Activated B cell treated with CpG ODN at 0.5 μM for 24 hours (primary cell): ENCODE data around the gene GNG13. TPM values are rescaled to one million over a fixed set of nuclear protein-coding genes. Genes with fewer than 3 reads are reported as not detected.

Experiments
- ATAC-seq: fragments of 200-7000 bp; cut with Tn5 transposase; one replicate; pipeline ENCODE4 v1.10.0; 2021; ENCODE audit warnings: low read depth, mild to moderate bottlenecking, moderate library complexity
- CTCF ChIA-PET: fragments of 350-600 bp; sonication (Branson Sonifier 250); formaldehyde crosslinking; loops from one replicate; lab custom pipeline; 2021; ENCODE audit warnings: antibody characterized with exemption; lab: Charles Lee
- POLR2A ChIA-PET: fragments of 350-600 bp; sonication (Branson Sonifier 250); formaldehyde crosslinking; loops from one replicate; lab custom pipeline; 2021; ENCODE audit warnings: antibody characterized with exemption; lab: Charles Lee
- DNase-seq: peaks from one replicate; pipeline ENCODE4 v3.0.0; 2022
- H3K27ac Mint-ChIP-seq: one replicate; pipeline ENCODE4 v1.8.0; 2020; ENCODE audit warnings: mixed read lengths
- H3K27me3 Mint-ChIP-seq: one replicate; pipeline ENCODE4 v1.8.0; 2021; ENCODE audit warnings: mixed read lengths
- H3K36me3 Mint-ChIP-seq: one replicate; pipeline ENCODE4 v1.8.0; 2021; ENCODE audit warnings: low read depth, mixed read lengths
- H3K4me1 Mint-ChIP-seq: one replicate; pipeline ENCODE4 v1.8.0; 2021; ENCODE audit warnings: mixed read lengths
- H3K4me3 Mint-ChIP-seq: one replicate; pipeline ENCODE4 v1.8.0; 2020; ENCODE audit warnings: mild to moderate bottlenecking, mixed read lengths
- H3K9me3 Mint-ChIP-seq: one replicate; pipeline ENCODE4 v1.8.0; 2020; ENCODE audit warnings: mixed read lengths
- CTCF ChIP-seq: fragments of 200-600 bp; IDR thresholded peaks from one replicate; pipeline ENCODE4 v1.8.0; 2022; ENCODE audit warnings: antibody characterized with exemption, mild to moderate bottlenecking
- intact Hi-C: fragments of 100-400 bp; cut with micrococcal nuclease; formaldehyde crosslinking; loops from one replicate; pipeline ENCODE4 v1.15.1; 2024
- total RNA-seq: library from RNA; stranded (reverse); gene quantifications from 2 replicates; pipeline ENCODE4 v1.2.3, GENCODE V29; 2022

The GNG13 gene
- total RNA-seq, 1 donor from 2014 or later = not detected

GRCh38 chr16:752007-752312, 48.6 kb downstream of the GNG13 start:
- intact Hi-C loops = no loop called here
- Mint-ChIP-seq H3K27me3 (peaks cover 3% of the 10 kb centered on the region), H3K9me3 (no peaks in the 10 kb centered on the region), H3K4me3 (no peak overlapping the region), H3K4me1 (peaks cover 6% of the 10 kb centered on the region), H3K36me3 (no peaks in the 10 kb centered on the region), H3K27ac (no peak overlapping the region)
- DNase-seq (no peak), ATAC-seq (no peak)
- ChIA-PET POLR2A (no interaction called here), CTCF (no interaction called here)
- TF ChIP-seq CTCF = no peak

- ATAC-seq = no peak
- H3K9me3 Mint-ChIP-seq = no peaks in the 10 kb centered on the region
- H3K4me1 Mint-ChIP-seq = peaks cover 6% of the 10 kb centered on the region
- no peak for DNase-seq
- ChIA-PET POLR2A (no interaction called here), CTCF (no interaction called here)
- H3K27me3 Mint-ChIP-seq = peaks cover 2% of the 10 kb centered on the region
- no peak for TF ChIP-seq CTCF
- H3K4me3 Mint-ChIP-seq = no peak overlapping the region
- intact Hi-C loops = no loop called here
- H3K36me3 Mint-ChIP-seq = no peaks in the 10 kb centered on the region
- no peak overlapping the region for H3K27ac Mint-ChIP-seq
Measured at GRCh38 chr16:751152-752006, 49.2 kb downstream of the GNG13 start.

GRCh38 chr16:750485-750884, 50.0 kb downstream of the GNG13 start:
- ATAC-seq (no peak), DNase-seq (no peak)
- ChIA-PET CTCF (no interaction called here), POLR2A (no interaction called here)
- no peak for TF ChIP-seq CTCF
- H3K4me1 Mint-ChIP-seq = peaks cover 6% of the 10 kb centered on the region
- H3K9me3 Mint-ChIP-seq = no peaks in the 10 kb centered on the region
- intact Hi-C loops = no loop called here
- no peak overlapping the region for H3K4me3 Mint-ChIP-seq
- H3K36me3 Mint-ChIP-seq = no peaks in the 10 kb centered on the region
- no peak overlapping the region for H3K27ac Mint-ChIP-seq
- H3K27me3 Mint-ChIP-seq = no peaks in the 10 kb centered on the region

GRCh38 chr16:749010-749409, 51.5 kb downstream of the GNG13 start:
- Mint-ChIP-seq H3K27me3 (no peaks in the 10 kb centered on the region), H3K27ac (no peak overlapping the region), H3K9me3 (no peaks in the 10 kb centered on the region), H3K4me1 (no peaks in the 10 kb centered on the region), H3K4me3 (no peak overlapping the region), H3K36me3 (no peaks in the 10 kb centered on the region)
- intact Hi-C loops = no loop called here
- ATAC-seq (no peak), DNase-seq (no peak)
- TF ChIP-seq CTCF = no peak
- ChIA-PET CTCF (no interaction called here), POLR2A (no interaction called here)

Other genes with a start within 250 kb of the GNG13 start
- gene PRR35, start 240.3 kb downstream of the GNG13 start, total RNA-seq = not detected in 2 replicates
- gene NHLRC4, start 233.7 kb downstream of the GNG13 start, total RNA-seq = 0.83 and 1.0 TPM in 2 replicates
- gene PIGQ, start 230.8 kb downstream of the GNG13 start, total RNA-seq = 46.7 and 53.1 TPM in 2 replicates
- 10.5 and 13.1 TPM in 2 replicates for gene RAB40C, start 210.7 kb downstream of the GNG13 start, total RNA-seq
- gene WFIKKN1, start 169.7 kb downstream of the GNG13 start, total RNA-seq = 0.42 and 0.47 TPM in 2 replicates
- 48.7 and 49.9 TPM in 2 replicates for gene METTL26, start 164.4 kb downstream of the GNG13 start, total RNA-seq
- 29.4 and 38.9 TPM in 2 replicates for gene MCRIP2, start 158.9 kb downstream of the GNG13 start, total RNA-seq
- gene WDR90, start 151.4 kb downstream of the GNG13 start, total RNA-seq = 24.8 and 33.7 TPM in 2 replicates
- 141 and 170 TPM in 2 replicates for gene RHOT2, start 132.6 kb downstream of the GNG13 start, total RNA-seq
- gene RHBDL1, start 125.1 kb downstream of the GNG13 start, total RNA-seq = 0.24 TPM in 1 of 2 replicates, not detected in the other
- 75.4 and 81.2 TPM in 2 replicates for gene STUB1, start 120.3 kb downstream of the GNG13 start, total RNA-seq
- gene JMJD8, start 116.4 kb downstream of the GNG13 start, total RNA-seq = 41.4 and 47.0 TPM in 2 replicates
- 13.9 and 14.8 TPM in 2 replicates for gene WDR24, start 110.3 kb downstream of the GNG13 start, total RNA-seq
- 0.75 and 0.88 TPM in 2 replicates for gene FBXL16, start 94.9 kb downstream of the GNG13 start, total RNA-seq
- gene METRN, start 85.6 kb downstream of the GNG13 start, total RNA-seq = 5.0 and 6.7 TPM in 2 replicates
- gene ANTKMT, start 79.6 kb downstream of the GNG13 start, total RNA-seq = 58.0 and 67.4 TPM in 2 replicates
- gene CCDC78, start 74.3 kb downstream of the GNG13 start, total RNA-seq = 4.8 and 7.8 TPM in 2 replicates
- 10.8 and 10.9 TPM in 2 replicates for gene HAGHL, start 73.6 kb downstream of the GNG13 start, total RNA-seq
- 42.4 and 43.1 TPM in 2 replicates for gene CIAO3, start 59.7 kb downstream of the GNG13 start, total RNA-seq
- gene MSLN, start 40.0 kb downstream of the GNG13 start, total RNA-seq = not detected in 2 replicates
- gene RPUSD1, start 12.4 kb downstream of the GNG13 start, total RNA-seq = 32.2 and 35.3 TPM in 2 replicates
- gene CHTF18, start 12.1 kb downstream of the GNG13 start, total RNA-seq = 42.4 and 45.5 TPM in 2 replicates
- gene LMF1, start 170.2 kb upstream of the GNG13 start, total RNA-seq = 30.7 and 36.1 TPM in 2 replicates
- gene SOX8, start 181.0 kb upstream of the GNG13 start, total RNA-seq = 0.18 and 0.27 TPM in 2 replicates